Osteoblast (primary cell): ENCODE results near the gene ZSCAN18. TPM values are rescaled to one million over a fixed set of nuclear protein-coding genes. Genes with fewer than 3 reads are reported as not detected.

Experiments
- DNase-seq: peaks from one replicate; pipeline ENCODE4 v3.0.0; 2011; ENCODE audit warnings: low spot score, mixed read lengths; ENCODE audit not compliant: insufficient read length; ENCODE audit errors: missing footprints
- H2AFZ ChIP-seq: 2 replicates; pipeline ENCODE4 v1.6.0; 2011; ENCODE audit warnings: mild to moderate bottlenecking, low read length
- H3K27ac ChIP-seq: 2 replicates; pipeline ENCODE4 v1.5.1; 2011; ENCODE audit warnings: mild to moderate bottlenecking, low read depth, low read length, moderate library complexity
- H3K27me3 ChIP-seq: 2 replicates; pipeline ENCODE4 v1.6.0; 2012; ENCODE audit warnings: mild to moderate bottlenecking, control low read depth, inconsistent platforms, low read length, moderate library complexity; ENCODE audit not compliant: insufficient read depth
- H3K36me3 ChIP-seq: 2 replicates; pipeline ENCODE4 v1.5.1; 2011; ENCODE audit warnings: mild to moderate bottlenecking, low read length, control low read depth, moderate library complexity; ENCODE audit not compliant: insufficient read depth
- H3K4me1 ChIP-seq: 2 replicates; pipeline ENCODE4 v1.5.1; 2011; ENCODE audit warnings: mild to moderate bottlenecking, low read length, control low read depth, moderate library complexity; ENCODE audit not compliant: insufficient read depth
- H3K4me2 ChIP-seq: 2 replicates; pipeline ENCODE4 v1.6.0; 2011; ENCODE audit warnings: mild to moderate bottlenecking, low read length; ENCODE audit not compliant: insufficient read depth
- H3K4me3 ChIP-seq: fragments of 200-600 bp; sonication (generic); 3 replicates; pipeline ENCODE4 v1.5.1; 2012; ENCODE audit warnings: mild to moderate bottlenecking, low read length, inconsistent platforms; ENCODE audit not compliant: insufficient read depth
- H3K79me2 ChIP-seq: 2 replicates; pipeline ENCODE4 v1.6.0; 2012; ENCODE audit warnings: mild to moderate bottlenecking, low read length, control low read depth, inconsistent platforms; ENCODE audit not compliant: insufficient read depth
- H3K9me3 ChIP-seq: 2 replicates; pipeline ENCODE4 v1.5.1; 2011; ENCODE audit warnings: low read depth, low read length, control low read depth
- H4K20me1 ChIP-seq: 2 replicates; pipeline ENCODE4 v1.6.0; 2012; ENCODE audit warnings: mild to moderate bottlenecking, low read length, control low read depth; ENCODE audit not compliant: insufficient read depth
- CTCF ChIP-seq: IDR thresholded peaks from 2 replicates; pipeline ENCODE4 v1.5.1; 2011; ENCODE audit warnings: mild to moderate bottlenecking, low read depth, low read length, moderate library complexity; ENCODE audit errors: extremely low read depth
- total RNA-seq: library from RNA; depleted of rRNA; stranded (reverse); fragments of >200 nt; gene quantifications from 2 replicates; pipeline ENCODE4 v1.2.3, GENCODE V29; 2012

ZSCAN18 gene
- total RNA-seq, 1 donor: 60.4 TPM

- Histone ChIP-seq H3K36me3 (no peaks in the 10 kb centered on the region), H3K27ac (no peak overlapping the region), H4K20me1 (no peaks in the 10 kb centered on the region), H3K27me3 (no peaks in the 10 kb centered on the region), H2AFZ (no peak overlapping the region), H3K79me2 (no peaks in the 10 kb centered on the region), H3K4me1 (peaks cover 6% of the 10 kb centered on the region), H3K9me3 (no peaks in the 10 kb centered on the region), H3K4me2 (no peak overlapping the region), H3K4me3 (no peak overlapping the region)
- TF ChIP-seq CTCF: no peak
- peak; percentile 64 for DNase-seq
These were observed 41.8 kb downstream of the ZSCAN18 start for GRCh38 chr19:58056261-58056660.

GRCh38 chr19:58054901-58055874 is 42.8 kb downstream of the ZSCAN18 start:
- peak overlapping the region; percentile 85 for H3K27ac ChIP-seq
- no peaks in the 10 kb centered on the region for H3K79me2 ChIP-seq
- peak overlapping the region; percentile 75 for H3K4me3 ChIP-seq
- no peaks in the 10 kb centered on the region for H3K27me3 ChIP-seq
- peak; percentile 96 for DNase-seq
- no peaks in the 10 kb centered on the region for H4K20me1 ChIP-seq
- peaks cover 6% of the 10 kb centered on the region for H3K4me1 ChIP-seq
- no peaks in the 10 kb centered on the region for H3K9me3 ChIP-seq
- H3K4me2 ChIP-seq: peak overlapping the region; percentile 86
- peak; percentile 33 for TF ChIP-seq CTCF
- no peaks in the 10 kb centered on the region for H3K36me3 ChIP-seq
- peak overlapping the region; percentile 98 for H2AFZ ChIP-seq

- H3K36me3 ChIP-seq: no peaks in the 10 kb centered on the region
- no peaks in the 10 kb centered on the region for H4K20me1 ChIP-seq
- TF ChIP-seq CTCF: no peak
- no peak overlapping the region for H3K4me2 ChIP-seq
- H3K79me2 ChIP-seq: no peaks in the 10 kb centered on the region
- peaks cover 3% of the 10 kb centered on the region for H3K4me1 ChIP-seq
- no peaks in the 10 kb centered on the region for H3K9me3 ChIP-seq
- no peak overlapping the region for H3K4me3 ChIP-seq
- no peak overlapping the region for H3K27ac ChIP-seq
- no peak overlapping the region for H2AFZ ChIP-seq
- DNase-seq: peak; percentile 65
- H3K27me3 ChIP-seq: no peaks in the 10 kb centered on the region
These were observed 44.4 kb downstream of the ZSCAN18 start for GRCh38 chr19:58053480-58054156.

GRCh38 chr19:58052256-58052655 is 45.8 kb downstream of the ZSCAN18 start:
- peaks cover 3% of the 10 kb centered on the region for H3K4me1 ChIP-seq
- H2AFZ ChIP-seq: no peak overlapping the region
- H3K27ac ChIP-seq: no peak overlapping the region
- no peaks in the 10 kb centered on the region for H3K79me2 ChIP-seq
- DNase-seq: peak; percentile 74
- no peak overlapping the region for H3K4me2 ChIP-seq
- no peaks in the 10 kb centered on the region for H3K27me3 ChIP-seq
- H3K36me3 ChIP-seq: no peaks in the 10 kb centered on the region
- H3K4me3 ChIP-seq: no peak overlapping the region
- no peaks in the 10 kb centered on the region for H4K20me1 ChIP-seq
- TF ChIP-seq CTCF: no peak
- no peaks in the 10 kb centered on the region for H3K9me3 ChIP-seq
